ENCODE data around the gene MYO16. TPM values are rescaled to one million over a fixed set of nuclear protein-coding genes. Genes with fewer than 3 reads are reported as not detected.

MYO16 gene
- total and polyA plus RNA-seq, 2 donors, result 0.16 to 0.19 TPM

- Histone ChIP-seq H3K4me3 (ENCODE audit: low read length in 2 of 2) (no peak overlapping the region), H3K27ac (ENCODE audit: low read depth in 1 of 2, low read length in 1 of 2) (no peak overlapping the region), H3K36me3 (ENCODE audit: control insufficient read depth in 2 of 2, insufficient read depth in 2 of 2, low read length in 1 of 2) (no peaks in the 10 kb centered on the region), H3K4me1 (ENCODE audit: control insufficient read depth in 2 of 2, insufficient read depth in 2 of 2, low read length in 2 of 2) (no peaks in the 10 kb centered on the region), H3K9me3 (ENCODE audit: control insufficient read depth in 2 of 2, insufficient read depth in 1 of 2, low read length in 1 of 2) (no peaks in the 10 kb centered on the region), H3K27me3 (ENCODE audit: control insufficient read depth in 2 of 2, insufficient read depth in 1 of 2, low read length in 1 of 2) (no peaks in the 10 kb centered on the region)
- WGBS, result 91% methylated on average over 4 of the region's 4 CpGs
- DNase-seq (ENCODE audit: low read depth in 6 of 9, low spot score in 9 of 9), result no peak
Observed at GRCh38 chr13:109204657-109205056, 575.2 kb downstream of the MYO16 start.

- Histone ChIP-seq H3K27me3 (ENCODE audit: control insufficient read depth in 2 of 2, insufficient read depth in 1 of 2, low read length in 1 of 2) (no peaks in the 10 kb centered on the region), H3K4me1 (ENCODE audit: control insufficient read depth in 2 of 2, insufficient read depth in 2 of 2, low read length in 2 of 2) (no peaks in the 10 kb centered on the region), H3K36me3 (ENCODE audit: control insufficient read depth in 2 of 2, insufficient read depth in 2 of 2, low read length in 1 of 2) (no peaks in the 10 kb centered on the region), H3K4me3 (ENCODE audit: low read length in 2 of 2) (no peak overlapping the region), H3K27ac (ENCODE audit: low read depth in 1 of 2, low read length in 1 of 2) (no peak overlapping the region), H3K9me3 (ENCODE audit: control insufficient read depth in 2 of 2, insufficient read depth in 1 of 2, low read length in 1 of 2) (no peaks in the 10 kb centered on the region)
- no peak for DNase-seq (ENCODE audit: low read depth in 6 of 9, low spot score in 9 of 9)
- WGBS, result 89% methylated on average over 2 of the region's 2 CpGs
Observed at GRCh38 chr13:109205315-109205714, 575.9 kb downstream of the MYO16 start.

DNA sequence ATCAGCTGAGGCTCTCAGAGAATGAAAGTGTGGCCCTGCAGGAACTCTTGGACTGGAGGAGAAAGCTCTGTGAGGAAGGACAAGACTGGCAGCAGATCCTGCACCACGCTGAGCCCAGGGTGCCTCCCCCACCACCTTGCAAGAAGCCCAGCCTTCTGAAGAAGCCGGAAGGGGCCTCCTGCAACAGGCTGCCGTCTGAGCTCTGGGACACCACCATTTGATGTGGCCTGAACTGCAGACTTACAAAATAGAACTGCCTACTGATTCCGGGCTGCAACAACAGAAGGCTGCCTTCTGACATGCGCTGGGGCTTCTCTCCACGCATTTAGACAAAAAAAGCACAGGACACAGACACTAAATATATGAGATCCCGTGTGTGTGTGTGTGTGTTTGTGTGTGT is 577.2 kb downstream of the MYO16 start:
- DNase-seq (ENCODE audit: low read depth in 6 of 9, low spot score in 9 of 9), result peak in 3 of 9 donors; percentile 17 to 58 (median 23)
- H3K4me1 ChIP-seq (ENCODE audit: control insufficient read depth in 2 of 2, insufficient read depth in 2 of 2, low read length in 2 of 2), result no peaks in the 10 kb centered on the region
- no peaks in the 10 kb centered on the region for H3K36me3 ChIP-seq (ENCODE audit: control insufficient read depth in 2 of 2, insufficient read depth in 2 of 2, low read length in 1 of 2)
- H3K27ac ChIP-seq (ENCODE audit: low read depth in 1 of 2, low read length in 1 of 2), result no peak overlapping the region
- H3K27me3 ChIP-seq (ENCODE audit: control insufficient read depth in 2 of 2, insufficient read depth in 1 of 2, low read length in 1 of 2), result no peaks in the 10 kb centered on the region
- H3K9me3 ChIP-seq (ENCODE audit: control insufficient read depth in 2 of 2, insufficient read depth in 1 of 2, low read length in 1 of 2), result no peaks in the 10 kb centered on the region
- no peak overlapping the region for H3K4me3 ChIP-seq (ENCODE audit: low read length in 2 of 2)
- WGBS, result 84% methylated on average over 7 of the region's 7 CpGs

- DNase-seq (ENCODE audit: low read depth in 6 of 9, low spot score in 9 of 9), result no peak
- H3K4me1 ChIP-seq (ENCODE audit: control insufficient read depth in 2 of 2, insufficient read depth in 2 of 2, low read length in 2 of 2), result no peaks in the 10 kb centered on the region
- no peak overlapping the region for H3K4me3 ChIP-seq (ENCODE audit: low read length in 2 of 2)
- H3K27me3 ChIP-seq (ENCODE audit: control insufficient read depth in 2 of 2, insufficient read depth in 1 of 2, low read length in 1 of 2), result no peaks in the 10 kb centered on the region
- no peak overlapping the region for H3K27ac ChIP-seq (ENCODE audit: low read depth in 1 of 2, low read length in 1 of 2)
- no peaks in the 10 kb centered on the region for H3K9me3 ChIP-seq (ENCODE audit: control insufficient read depth in 2 of 2, insufficient read depth in 1 of 2, low read length in 1 of 2)
- no peaks in the 10 kb centered on the region for H3K36me3 ChIP-seq (ENCODE audit: control insufficient read depth in 2 of 2, insufficient read depth in 2 of 2, low read length in 1 of 2)
- 97% methylated on average over 12 of the region's 12 CpGs for WGBS
Observed at GRCh38 chr13:109207622-109208021, 578.2 kb downstream of the MYO16 start.

GRCh38 chr13:109208522-109208921 is 579.1 kb downstream of the MYO16 start:
- Histone ChIP-seq H3K4me3 (ENCODE audit: low read length in 2 of 2) (no peak overlapping the region), H3K9me3 (ENCODE audit: control insufficient read depth in 2 of 2, insufficient read depth in 1 of 2, low read length in 1 of 2) (no peaks in the 10 kb centered on the region), H3K36me3 (ENCODE audit: control insufficient read depth in 2 of 2, insufficient read depth in 2 of 2, low read length in 1 of 2) (no peaks in the 10 kb centered on the region), H3K4me1 (ENCODE audit: control insufficient read depth in 2 of 2, insufficient read depth in 2 of 2, low read length in 2 of 2) (no peaks in the 10 kb centered on the region), H3K27me3 (ENCODE audit: control insufficient read depth in 2 of 2, insufficient read depth in 1 of 2, low read length in 1 of 2) (no peaks in the 10 kb centered on the region), H3K27ac (ENCODE audit: low read depth in 1 of 2, low read length in 1 of 2) (no peak overlapping the region)
- WGBS, result 94% methylated on average over 5 of the region's 5 CpGs
- no peak for DNase-seq (ENCODE audit: low read depth in 6 of 9, low spot score in 9 of 9)

DNA sequence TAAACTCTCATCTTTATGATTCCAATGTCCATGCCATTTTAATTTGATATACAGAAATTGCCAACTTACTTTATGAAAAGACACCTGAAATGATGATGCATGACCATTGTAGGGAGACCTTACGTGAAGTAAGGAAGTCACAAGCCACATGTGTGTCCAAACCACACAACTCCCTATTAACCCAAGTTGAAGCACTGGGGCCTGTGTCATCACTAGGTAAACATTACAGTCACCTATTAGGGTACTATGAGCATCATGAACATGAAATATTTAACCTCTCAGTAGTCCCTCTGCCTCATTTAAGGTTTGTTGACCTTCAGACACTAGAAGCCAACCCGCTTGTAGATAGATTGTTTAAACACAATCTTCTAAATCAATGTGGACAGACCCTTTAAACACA is 580.1 kb downstream of the MYO16 start:
- Histone ChIP-seq H3K27ac (ENCODE audit: low read depth in 1 of 2, low read length in 1 of 2) (no peak overlapping the region), H3K9me3 (ENCODE audit: control insufficient read depth in 2 of 2, insufficient read depth in 1 of 2, low read length in 1 of 2) (no peaks in the 10 kb centered on the region), H3K36me3 (ENCODE audit: control insufficient read depth in 2 of 2, insufficient read depth in 2 of 2, low read length in 1 of 2) (no peaks in the 10 kb centered on the region), H3K27me3 (ENCODE audit: control insufficient read depth in 2 of 2, insufficient read depth in 1 of 2, low read length in 1 of 2) (no peaks in the 10 kb centered on the region), H3K4me3 (ENCODE audit: low read length in 2 of 2) (no peak overlapping the region), H3K4me1 (ENCODE audit: control insufficient read depth in 2 of 2, insufficient read depth in 2 of 2, low read length in 2 of 2) (no peaks in the 10 kb centered on the region)
- DNase-seq (ENCODE audit: low read depth in 6 of 9, low spot score in 9 of 9), result no peak
- 91% methylated on average over 2 of the region's 2 CpGs for WGBS

DNA sequence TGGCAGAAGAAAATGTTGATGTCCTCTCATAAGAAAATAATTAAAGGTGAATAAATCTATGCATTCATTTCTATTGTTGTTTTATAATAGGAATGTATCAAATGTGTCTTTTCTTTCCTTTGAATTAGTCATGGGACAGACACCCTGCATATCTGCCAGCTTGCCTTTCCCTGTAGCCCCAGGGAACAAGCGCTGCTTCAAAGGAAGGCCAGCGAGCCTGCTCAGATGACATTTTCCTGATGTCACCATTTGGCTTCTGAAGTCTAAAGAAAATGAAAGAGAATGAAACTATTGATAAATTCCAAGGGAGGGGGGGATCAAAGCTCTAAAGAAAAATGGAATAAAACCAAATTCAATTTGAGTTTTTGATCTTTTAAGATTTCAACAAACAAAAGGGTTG is 582.2 kb downstream of the MYO16 start:
- no peak for DNase-seq (ENCODE audit: low read depth in 6 of 9, low spot score in 9 of 9)
- Histone ChIP-seq H3K4me3 (ENCODE audit: low read length in 2 of 2) (no peak overlapping the region), H3K36me3 (ENCODE audit: control insufficient read depth in 2 of 2, insufficient read depth in 2 of 2, low read length in 1 of 2) (no peaks in the 10 kb centered on the region), H3K27me3 (ENCODE audit: control insufficient read depth in 2 of 2, insufficient read depth in 1 of 2, low read length in 1 of 2) (no peaks in the 10 kb centered on the region), H3K9me3 (ENCODE audit: control insufficient read depth in 2 of 2, insufficient read depth in 1 of 2, low read length in 1 of 2) (no peaks in the 10 kb centered on the region), H3K4me1 (ENCODE audit: control insufficient read depth in 2 of 2, insufficient read depth in 2 of 2, low read length in 2 of 2) (no peaks in the 10 kb centered on the region), H3K27ac (ENCODE audit: low read depth in 1 of 2, low read length in 1 of 2) (no peak overlapping the region)
- 93% methylated on average over 2 of the region's 2 CpGs for WGBS

DNA sequence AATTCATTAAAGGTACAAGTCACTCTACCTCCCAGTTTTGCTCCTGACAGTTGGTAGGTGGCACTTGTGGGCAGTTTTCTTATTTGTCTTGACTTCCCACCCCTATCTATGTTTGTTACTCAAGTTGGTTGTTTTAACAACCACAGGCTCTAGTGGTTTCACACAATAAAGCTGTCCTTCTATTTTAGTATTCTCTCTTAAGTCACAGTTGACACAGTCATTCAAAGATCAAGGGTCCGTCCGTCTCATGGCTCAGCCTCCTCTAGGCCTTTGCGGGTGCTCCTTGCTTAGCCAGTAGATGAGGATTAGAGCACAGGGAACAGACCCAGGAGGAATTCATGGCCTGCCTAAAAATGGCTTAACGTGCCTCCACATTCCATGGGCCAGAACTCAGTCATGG is 583.2 kb downstream of the MYO16 start:
- H3K27ac ChIP-seq (ENCODE audit: low read depth in 1 of 2, low read length in 1 of 2), result no peak overlapping the region
- H3K36me3 ChIP-seq (ENCODE audit: control insufficient read depth in 2 of 2, insufficient read depth in 2 of 2, low read length in 1 of 2), result no peaks in the 10 kb centered on the region
- H3K4me1 ChIP-seq (ENCODE audit: control insufficient read depth in 2 of 2, insufficient read depth in 2 of 2, low read length in 2 of 2), result no peaks in the 10 kb centered on the region
- no peak for DNase-seq (ENCODE audit: low read depth in 6 of 9, low spot score in 9 of 9)
- H3K4me3 ChIP-seq (ENCODE audit: low read length in 2 of 2), result no peak overlapping the region
- WGBS, result 93% methylated on average over 4 of the region's 4 CpGs
- no peaks in the 10 kb centered on the region for H3K27me3 ChIP-seq (ENCODE audit: control insufficient read depth in 2 of 2, insufficient read depth in 1 of 2, low read length in 1 of 2)
- H3K9me3 ChIP-seq (ENCODE audit: control insufficient read depth in 2 of 2, insufficient read depth in 1 of 2, low read length in 1 of 2), result no peaks in the 10 kb centered on the region

GRCh38 chr13:109213714-109214113 is 584.3 kb downstream of the MYO16 start:
- no peak for DNase-seq (ENCODE audit: low read depth in 6 of 9, low spot score in 9 of 9)
- 88% methylated on average over 5 of the region's 5 CpGs for WGBS
- Histone ChIP-seq H3K27me3 (ENCODE audit: control insufficient read depth in 2 of 2, insufficient read depth in 1 of 2, low read length in 1 of 2) (no peaks in the 10 kb centered on the region), H3K9me3 (ENCODE audit: control insufficient read depth in 2 of 2, insufficient read depth in 1 of 2, low read length in 1 of 2) (no peaks in the 10 kb centered on the region), H3K4me3 (ENCODE audit: low read length in 2 of 2) (no peak overlapping the region), H3K4me1 (ENCODE audit: control insufficient read depth in 2 of 2, insufficient read depth in 2 of 2, low read length in 2 of 2) (no peaks in the 10 kb centered on the region), H3K36me3 (ENCODE audit: control insufficient read depth in 2 of 2, insufficient read depth in 2 of 2, low read length in 1 of 2) (no peaks in the 10 kb centered on the region), H3K27ac (ENCODE audit: low read depth in 1 of 2, low read length in 1 of 2) (no peak overlapping the region)

DNA sequence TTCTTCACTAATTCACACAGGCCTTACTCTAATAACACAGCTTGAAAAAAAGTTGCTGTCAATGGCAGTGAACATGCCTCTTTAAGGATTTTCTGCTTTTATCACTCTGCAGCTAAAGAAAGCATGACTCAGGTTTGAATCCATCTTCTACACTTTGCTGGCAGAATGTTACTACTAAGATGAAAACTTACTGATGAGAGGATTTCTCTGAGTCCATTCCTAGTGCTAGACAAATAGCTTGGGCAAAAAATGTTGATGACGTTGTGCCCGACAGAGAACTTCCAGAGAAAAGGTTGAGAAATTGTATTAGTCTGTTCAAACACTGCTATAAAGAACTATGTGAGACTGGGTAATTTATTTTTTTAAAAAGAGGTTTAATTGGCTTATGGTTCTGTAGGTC is 585.0 kb downstream of the MYO16 start:
- Histone ChIP-seq H3K9me3 (ENCODE audit: control insufficient read depth in 2 of 2, insufficient read depth in 1 of 2, low read length in 1 of 2) (no peaks in the 10 kb centered on the region), H3K27me3 (ENCODE audit: control insufficient read depth in 2 of 2, insufficient read depth in 1 of 2, low read length in 1 of 2) (no peaks in the 10 kb centered on the region), H3K27ac (ENCODE audit: low read depth in 1 of 2, low read length in 1 of 2) (no peak overlapping the region), H3K4me1 (ENCODE audit: control insufficient read depth in 2 of 2, insufficient read depth in 2 of 2, low read length in 2 of 2) (no peaks in the 10 kb centered on the region), H3K4me3 (ENCODE audit: low read length in 2 of 2) (no peak overlapping the region), H3K36me3 (ENCODE audit: control insufficient read depth in 2 of 2, insufficient read depth in 2 of 2, low read length in 1 of 2) (no peaks in the 10 kb centered on the region)
- no peak for DNase-seq (ENCODE audit: low read depth in 6 of 9, low spot score in 9 of 9)
- WGBS, result 97% methylated on average over 2 of the region's 2 CpGs
